Calu3 (cell line): ENCODE results near the gene KRTAP12-4. TPM values are rescaled to one million over a fixed set of nuclear protein-coding genes. Genes with fewer than 3 reads are reported as not detected.

Experiments used
- BruUV-seq: library from RNA; stranded (reverse); fragments of 400-500 nt; replicated peaks from 2 replicates; lab custom pipeline; 2021; lab: Mats Ljungman, UMichigan
- CTCF ChIA-PET: fragments of 300-600 bp; sonication (Branson Sonifier 250); formaldehyde crosslinking; loops from one replicate; lab custom pipeline; 2022; ENCODE audit warnings: antibody characterized with exemption; lab: Charles Lee
- DNase-seq: peaks from one replicate; pipeline ENCODE4 v3.0.0; 2022
- H3K27ac Mint-ChIP-seq: one replicate; pipeline ENCODE4 v1.8.0; 2022; ENCODE audit warnings: mixed read lengths; ENCODE audit not compliant: unreplicated experiment
- H3K27me3 Mint-ChIP-seq: one replicate; pipeline ENCODE4 v1.8.0; 2022; ENCODE audit warnings: mixed read lengths; ENCODE audit not compliant: unreplicated experiment
- H3K36me3 Mint-ChIP-seq: one replicate; pipeline ENCODE4 v1.8.0; 2022; ENCODE audit warnings: mild to moderate bottlenecking, moderate library complexity, mixed read lengths; ENCODE audit not compliant: insufficient read depth, unreplicated experiment
- H3K4me1 Mint-ChIP-seq: one replicate; pipeline ENCODE4 v1.8.0; 2022; ENCODE audit warnings: mild to moderate bottlenecking, low read depth, mixed read lengths; ENCODE audit not compliant: unreplicated experiment
- H3K4me3 Mint-ChIP-seq: one replicate; pipeline ENCODE4 v1.8.0; 2022; ENCODE audit warnings: mild to moderate bottlenecking, low read depth, moderate library complexity, mixed read lengths; ENCODE audit not compliant: unreplicated experiment
- H3K9me3 Mint-ChIP-seq: one replicate; pipeline ENCODE4 v1.8.0; 2022; ENCODE audit warnings: low read depth, mixed read lengths; ENCODE audit not compliant: unreplicated experiment
- intact Hi-C: fragments of 100-400 bp; cut with micrococcal nuclease; formaldehyde crosslinking; loops from one replicate; pipeline ENCODE4 v1.10.0; 2022; ENCODE audit not compliant: unreplicated experiment
- total RNA-seq: library from RNA; stranded (reverse); gene quantifications from 2 replicates; pipeline ENCODE4 v1.2.3, GENCODE V29; 2022
- TF ChIP-seq, protein P1 (sequence below): fragments of 200-600 bp; IDR thresholded peaks from one replicate; pipeline ENCODE4 v1.8.0; 2022; ENCODE audit warnings: antibody characterized with exemption; ENCODE audit not compliant: unreplicated experiment

KRTAP12-4 gene
- total RNA-seq, 1 experiment from 2014 or later, result not detected

DNA sequence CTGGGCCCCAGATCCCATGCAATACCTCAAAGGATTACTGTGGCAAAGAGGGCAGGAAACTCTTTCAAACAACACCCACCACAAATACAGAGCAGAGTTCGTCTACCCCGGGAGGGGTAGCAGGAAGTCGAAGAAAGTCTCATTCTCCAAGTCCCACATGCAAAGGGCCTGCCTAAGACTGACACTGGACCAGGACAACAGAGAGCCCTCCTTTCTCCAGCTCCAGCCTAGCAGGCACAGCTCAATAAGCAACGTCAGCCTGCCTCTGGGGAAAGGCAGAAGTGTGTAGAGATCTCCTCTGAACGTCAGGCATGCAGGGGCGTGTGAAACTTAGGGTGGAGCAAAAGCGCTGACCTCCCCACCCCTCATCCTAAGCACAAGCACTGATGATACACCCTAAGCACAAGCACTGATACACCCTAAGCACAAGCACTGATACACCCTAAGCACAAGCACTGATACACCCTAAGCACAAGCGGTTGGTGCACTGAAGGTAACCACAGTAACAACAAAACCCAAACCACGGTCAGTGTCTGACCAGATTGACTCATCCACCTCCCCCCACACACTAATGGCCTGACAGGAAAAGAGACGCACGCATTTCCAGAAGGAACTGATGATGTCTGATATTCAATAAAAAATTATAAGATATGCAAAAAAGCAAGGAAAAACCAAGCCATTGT lies 4.6 kb upstream of the KRTAP12-4 start:
- intact Hi-C loops, result no loop called here
- CTCF ChIA-PET, result no interaction called here
- BruUV-seq, result no TSS peak
- Mint-ChIP-seq H3K4me1 (no peaks in the 10 kb centered on the region), H3K4me3 (no peak overlapping the region), H3K36me3 (no peaks in the 10 kb centered on the region), H3K27ac (no peak overlapping the region), H3K27me3 (peaks cover 79% of the 10 kb centered on the region), H3K9me3 (peaks cover 2% of the 10 kb centered on the region)
- DNase-seq, result no peak
- TF ChIP-seq, protein P1, sequence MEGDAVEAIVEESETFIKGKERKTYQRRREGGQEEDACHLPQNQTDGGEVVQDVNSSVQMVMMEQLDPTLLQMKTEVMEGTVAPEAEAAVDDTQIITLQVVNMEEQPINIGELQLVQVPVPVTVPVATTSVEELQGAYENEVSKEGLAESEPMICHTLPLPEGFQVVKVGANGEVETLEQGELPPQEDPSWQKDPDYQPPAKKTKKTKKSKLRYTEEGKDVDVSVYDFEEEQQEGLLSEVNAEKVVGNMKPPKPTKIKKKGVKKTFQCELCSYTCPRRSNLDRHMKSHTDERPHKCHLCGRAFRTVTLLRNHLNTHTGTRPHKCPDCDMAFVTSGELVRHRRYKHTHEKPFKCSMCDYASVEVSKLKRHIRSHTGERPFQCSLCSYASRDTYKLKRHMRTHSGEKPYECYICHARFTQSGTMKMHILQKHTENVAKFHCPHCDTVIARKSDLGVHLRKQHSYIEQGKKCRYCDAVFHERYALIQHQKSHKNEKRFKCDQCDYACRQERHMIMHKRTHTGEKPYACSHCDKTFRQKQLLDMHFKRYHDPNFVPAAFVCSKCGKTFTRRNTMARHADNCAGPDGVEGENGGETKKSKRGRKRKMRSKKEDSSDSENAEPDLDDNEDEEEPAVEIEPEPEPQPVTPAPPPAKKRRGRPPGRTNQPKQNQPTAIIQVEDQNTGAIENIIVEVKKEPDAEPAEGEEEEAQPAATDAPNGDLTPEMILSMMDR, result no peak

DNA sequence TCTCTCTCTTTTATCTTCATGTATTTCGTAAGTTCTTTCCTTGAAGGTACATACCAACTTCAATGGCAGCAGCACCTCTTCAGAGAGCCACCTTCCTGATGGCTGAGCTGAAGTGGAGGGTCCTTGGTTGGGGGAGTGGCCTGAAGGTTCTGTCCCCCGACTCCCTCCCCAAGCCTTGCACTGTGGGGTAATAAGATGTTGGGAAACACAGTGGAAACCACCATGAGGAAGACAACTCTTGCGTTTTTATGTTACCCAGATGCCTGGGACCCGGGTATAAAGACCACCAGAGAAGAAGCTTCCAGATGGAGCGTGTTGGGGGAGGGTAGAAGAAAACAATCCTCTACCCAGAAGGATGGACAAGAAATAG lies 4.1 kb upstream of the KRTAP12-4 start:
- peaks cover 2% of the 10 kb centered on the region for H3K9me3 Mint-ChIP-seq
- H3K36me3 Mint-ChIP-seq, result peaks cover 3% of the 10 kb centered on the region
- DNase-seq, result no peak
- TF ChIP-seq, protein P1, result no peak
- H3K4me3 Mint-ChIP-seq, result no peak overlapping the region
- no peak overlapping the region for H3K27ac Mint-ChIP-seq
- no TSS peak for BruUV-seq
- intact Hi-C loops, result no loop called here
- CTCF ChIA-PET, result no interaction called here
- H3K27me3 Mint-ChIP-seq, result peaks cover 84% of the 10 kb centered on the region
- no peaks in the 10 kb centered on the region for H3K4me1 Mint-ChIP-seq

DNA sequence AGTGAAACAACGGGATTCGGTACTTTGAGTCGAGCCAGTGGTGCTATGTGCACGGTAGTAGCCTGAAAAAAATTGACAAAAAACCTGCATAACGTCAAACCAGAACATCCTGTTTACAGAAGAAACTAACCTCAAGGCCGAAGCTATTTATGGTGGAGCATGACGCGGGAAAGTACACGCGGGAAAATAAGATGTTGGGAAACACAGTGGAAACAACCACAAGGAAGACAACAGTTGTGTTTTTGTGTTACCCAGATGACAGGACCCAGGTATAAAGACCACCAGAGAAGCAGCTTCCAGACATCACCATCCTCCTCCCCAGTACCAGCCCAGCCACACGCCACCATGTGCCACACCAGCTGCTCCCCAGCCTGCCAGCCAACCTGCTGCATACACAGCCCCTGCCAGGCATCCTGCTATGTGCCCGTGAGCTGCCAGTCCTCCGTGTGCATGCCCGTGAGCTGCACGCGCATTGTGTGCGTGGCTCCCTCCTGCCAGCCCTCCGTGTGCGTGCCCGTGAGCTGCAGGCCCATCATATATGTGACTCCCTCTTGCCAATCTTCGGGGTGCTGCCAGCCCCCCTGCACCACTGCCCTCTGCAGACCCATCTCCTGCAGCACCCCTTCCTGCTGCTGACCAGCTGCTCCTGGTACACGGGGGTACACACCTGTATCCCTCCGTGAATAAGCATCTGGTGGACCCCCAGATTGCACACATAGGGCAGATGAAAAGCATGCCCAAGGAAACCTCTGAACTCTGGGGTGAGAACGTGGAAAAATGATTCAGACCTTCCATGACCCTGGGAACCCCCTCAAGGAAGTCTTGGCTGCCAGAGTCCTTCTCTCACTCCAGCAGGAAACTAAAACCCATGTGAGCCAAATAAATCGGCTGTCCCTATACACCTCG lies 3.4 kb upstream of the KRTAP12-4 start, which contains the start of gene KRTAP12-3:
Gene KRTAP12-3 (plus strand): TSS at position 298 of the 906 bp plus-strand sequence. CDS start 48 bp downstream, at position 346.
- H3K4me3 Mint-ChIP-seq, result no peak within 1 kb of the TSS
- H3K27ac Mint-ChIP-seq, result no peak within 1 kb of the TSS
- H3K27me3 Mint-ChIP-seq, result peaks cover 89% of the 10 kb centered on the region
- intact Hi-C loops, result no loop called here
- H3K36me3 Mint-ChIP-seq, result peaks cover 3% of the 10 kb centered on the region
- H3K9me3 Mint-ChIP-seq, result peaks cover 2% of the 10 kb centered on the region
- H3K4me1 Mint-ChIP-seq, result no peaks in the 10 kb centered on the region
- BruUV-seq, result no TSS peak
- TF ChIP-seq, protein P1, result no peak
- CTCF ChIA-PET, result no interaction called here
- DNase-seq, result no peak

DNA sequence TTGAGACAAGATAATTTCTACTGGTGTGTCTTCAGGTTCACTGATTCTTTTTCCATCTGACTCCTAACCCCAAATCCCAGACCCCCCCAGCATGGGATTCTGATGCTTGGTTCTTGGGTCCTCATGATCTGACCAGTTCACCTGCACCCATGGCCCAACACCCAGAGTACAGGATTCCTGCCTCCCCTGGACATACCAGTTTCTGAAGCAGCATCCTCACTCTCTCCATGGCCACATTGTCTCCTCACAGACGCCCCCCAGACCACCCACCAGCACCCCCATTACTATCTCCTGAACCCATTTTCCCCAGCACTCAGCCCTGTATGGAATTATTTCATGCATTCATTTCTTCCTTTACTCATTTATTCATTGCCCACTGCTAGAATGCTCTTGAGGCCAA lies 2.4 kb upstream of the KRTAP12-4 start:
- Mint-ChIP-seq H3K9me3 (peaks cover 2% of the 10 kb centered on the region), H3K4me1 (no peaks in the 10 kb centered on the region), H3K27ac (no peak overlapping the region), H3K36me3 (peaks cover 3% of the 10 kb centered on the region), H3K4me3 (no peak overlapping the region), H3K27me3 (peaks cover 85% of the 10 kb centered on the region)
- CTCF ChIA-PET, result no interaction called here
- no peak for DNase-seq
- BruUV-seq, result no TSS peak
- intact Hi-C loops, result no loop called here
- TF ChIP-seq, protein P1, result no peak
